Epithelial cell of proximal tubule (primary cell): ENCODE measurements around the gene DCDC1. TPM values are rescaled to one million over a fixed set of nuclear protein-coding genes. Genes with fewer than 3 reads are reported as not detected.

Experiments
- DNase-seq: peaks from one replicate; pipeline ENCODE4 v3.0.0-alpha.2; 2011; ENCODE audit warnings: low read depth
- H3K4me3 ChIP-seq: 2 replicates; pipeline ENCODE4 v1.5.1; 2011; ENCODE audit warnings: low read depth, mild to moderate bottlenecking, low read length
- total RNA-seq: library from RNA; depleted of rRNA; stranded (reverse); fragments of >200 nt; gene quantifications from 2 replicates; pipeline ENCODE4 v1.2.3, GENCODE V29; 2015
- TF ChIP-seq, protein P1 (sequence below): conservative IDR thresholded peaks from 2 replicates; pipeline ENCODE4 v1.5.1; 2012; ENCODE audit warnings: low read depth, mild to moderate bottlenecking, low read length

The DCDC1 gene
- total RNA-seq, 1 donor from 2014 or later: 0.12 TPM

DNA sequence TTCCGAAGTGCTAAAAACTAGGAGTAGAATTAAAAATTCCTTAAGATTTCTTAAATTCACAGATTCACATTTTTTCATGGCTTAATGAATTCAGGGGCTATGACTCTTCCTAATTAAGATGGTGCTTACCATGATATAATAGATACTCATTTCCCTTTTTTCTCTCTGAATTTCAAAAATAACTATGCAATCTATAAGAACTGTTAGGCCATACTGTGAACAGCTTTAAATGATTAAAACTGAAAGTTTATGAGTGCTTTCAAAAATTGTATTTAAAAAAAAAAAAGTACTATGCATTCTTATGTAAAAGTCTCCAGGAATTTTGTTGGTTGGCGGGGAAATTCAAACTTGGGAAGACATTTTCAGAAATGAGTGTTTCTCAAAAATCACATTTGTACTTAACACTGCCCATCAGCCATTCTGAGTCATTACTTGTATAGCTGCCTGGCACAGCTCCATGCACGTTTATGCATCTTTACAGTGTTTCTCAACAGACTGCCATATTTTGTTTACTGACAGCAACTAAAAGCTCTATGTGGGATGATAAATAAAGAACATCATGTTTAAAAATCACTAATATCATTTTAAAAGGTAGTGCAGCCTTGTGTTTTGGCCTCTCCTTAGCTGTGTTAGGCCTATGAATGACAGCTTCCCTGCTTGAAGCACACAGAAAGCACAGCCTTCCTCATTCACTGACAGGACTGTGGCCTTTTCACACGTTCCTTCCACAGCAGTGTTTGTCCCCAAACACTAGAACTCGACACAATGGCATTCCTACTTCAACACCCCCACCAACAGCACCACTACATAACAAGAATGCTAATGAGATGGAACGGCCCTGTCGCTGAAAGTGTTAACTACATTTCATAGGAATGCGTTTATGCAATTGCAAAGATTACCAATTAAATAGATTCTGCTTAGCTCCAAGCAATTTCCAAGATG lies 131.4 kb downstream of the DCDC1 start:
- TF ChIP-seq, protein P1, sequence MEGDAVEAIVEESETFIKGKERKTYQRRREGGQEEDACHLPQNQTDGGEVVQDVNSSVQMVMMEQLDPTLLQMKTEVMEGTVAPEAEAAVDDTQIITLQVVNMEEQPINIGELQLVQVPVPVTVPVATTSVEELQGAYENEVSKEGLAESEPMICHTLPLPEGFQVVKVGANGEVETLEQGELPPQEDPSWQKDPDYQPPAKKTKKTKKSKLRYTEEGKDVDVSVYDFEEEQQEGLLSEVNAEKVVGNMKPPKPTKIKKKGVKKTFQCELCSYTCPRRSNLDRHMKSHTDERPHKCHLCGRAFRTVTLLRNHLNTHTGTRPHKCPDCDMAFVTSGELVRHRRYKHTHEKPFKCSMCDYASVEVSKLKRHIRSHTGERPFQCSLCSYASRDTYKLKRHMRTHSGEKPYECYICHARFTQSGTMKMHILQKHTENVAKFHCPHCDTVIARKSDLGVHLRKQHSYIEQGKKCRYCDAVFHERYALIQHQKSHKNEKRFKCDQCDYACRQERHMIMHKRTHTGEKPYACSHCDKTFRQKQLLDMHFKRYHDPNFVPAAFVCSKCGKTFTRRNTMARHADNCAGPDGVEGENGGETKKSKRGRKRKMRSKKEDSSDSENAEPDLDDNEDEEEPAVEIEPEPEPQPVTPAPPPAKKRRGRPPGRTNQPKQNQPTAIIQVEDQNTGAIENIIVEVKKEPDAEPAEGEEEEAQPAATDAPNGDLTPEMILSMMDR: no peak
- DNase-seq: no peak
- H3K4me3 ChIP-seq: no peak overlapping the region

DNA sequence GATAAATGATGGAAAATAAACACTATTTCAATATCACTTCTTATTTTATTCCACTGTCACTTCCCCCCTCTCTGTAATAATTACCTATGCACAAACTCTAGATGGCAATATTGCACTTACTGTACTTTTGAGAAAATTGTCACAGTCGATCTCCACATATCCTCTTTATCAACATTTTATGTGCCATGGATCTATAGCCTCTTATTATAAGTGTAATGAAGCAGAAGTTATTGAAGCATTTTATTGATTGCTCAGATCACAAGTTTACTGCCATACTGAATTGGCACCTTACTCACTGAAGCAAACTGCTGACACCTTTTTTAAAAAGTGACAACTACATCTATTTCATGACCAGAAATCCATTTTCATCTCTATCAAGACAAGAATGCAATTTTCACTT lies 133.4 kb downstream of the DCDC1 start:
- no peak for DNase-seq
- TF ChIP-seq, protein P1: peak; percentile 48
- H3K4me3 ChIP-seq: no peak overlapping the region

DNA sequence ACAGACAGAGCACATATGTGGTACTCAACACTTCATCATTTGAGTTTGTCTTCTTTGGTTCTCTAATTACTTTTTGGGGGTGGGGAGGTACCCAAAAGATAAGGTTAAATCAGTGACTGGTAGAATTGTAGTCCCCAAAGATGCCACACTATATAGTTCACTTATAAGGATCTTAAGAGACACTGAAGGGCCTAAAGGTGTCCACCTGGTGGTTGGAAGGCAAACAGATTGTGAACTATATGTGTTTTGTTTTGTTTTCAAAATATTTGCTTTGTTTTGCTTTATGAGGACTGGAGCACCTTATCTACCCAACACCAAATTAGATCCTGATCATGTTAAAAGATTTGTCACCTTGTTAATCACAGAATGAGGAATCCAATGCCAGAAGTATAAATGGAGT lies 136.1 kb downstream of the DCDC1 start:
- TF ChIP-seq, protein P1: peak; percentile 67
- no peak for DNase-seq
- H3K4me3 ChIP-seq: no peak overlapping the region

DNA sequence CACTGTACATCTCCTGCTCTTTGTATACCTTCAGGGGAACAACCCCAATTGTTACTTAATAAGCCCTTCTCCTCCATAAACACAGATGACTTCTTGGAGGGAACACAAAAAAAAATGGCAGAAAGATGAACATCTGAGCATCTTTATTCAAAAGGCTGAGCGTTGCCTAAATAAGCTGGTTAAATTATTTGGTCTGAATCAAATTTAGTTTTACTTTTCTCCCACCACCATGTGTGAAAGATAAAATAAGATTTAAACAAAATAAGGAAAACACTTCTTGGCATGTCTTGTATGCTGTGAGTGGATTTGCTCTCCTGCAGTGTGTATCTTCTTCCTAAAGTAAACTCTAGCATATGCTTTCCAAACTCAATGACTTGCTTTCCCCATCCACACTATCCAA lies 137.9 kb downstream of the DCDC1 start:
- H3K4me3 ChIP-seq: no peak overlapping the region
- TF ChIP-seq, protein P1: no peak
- no peak for DNase-seq

DNA sequence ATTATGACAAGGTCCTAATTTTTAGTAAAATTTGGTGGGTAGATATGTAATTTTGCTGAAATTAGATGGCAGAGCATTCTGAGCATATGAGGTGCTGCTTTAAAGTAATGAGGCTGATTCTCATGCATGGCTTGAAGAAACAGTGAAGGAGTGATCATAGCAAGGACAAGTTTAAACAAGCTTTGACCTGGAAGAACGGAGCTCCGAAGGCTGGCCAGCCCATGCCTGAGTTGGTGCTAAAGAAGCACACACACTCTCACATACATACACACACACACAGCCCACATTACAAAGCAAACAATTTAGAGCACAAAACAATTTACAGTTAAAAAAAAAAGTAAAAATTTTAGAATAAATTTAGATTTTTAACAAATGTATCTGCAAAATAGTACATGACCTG lies 150.7 kb downstream of the DCDC1 start:
- no peak for DNase-seq
- H3K4me3 ChIP-seq: no peak overlapping the region
- TF ChIP-seq, protein P1: no peak

DNA sequence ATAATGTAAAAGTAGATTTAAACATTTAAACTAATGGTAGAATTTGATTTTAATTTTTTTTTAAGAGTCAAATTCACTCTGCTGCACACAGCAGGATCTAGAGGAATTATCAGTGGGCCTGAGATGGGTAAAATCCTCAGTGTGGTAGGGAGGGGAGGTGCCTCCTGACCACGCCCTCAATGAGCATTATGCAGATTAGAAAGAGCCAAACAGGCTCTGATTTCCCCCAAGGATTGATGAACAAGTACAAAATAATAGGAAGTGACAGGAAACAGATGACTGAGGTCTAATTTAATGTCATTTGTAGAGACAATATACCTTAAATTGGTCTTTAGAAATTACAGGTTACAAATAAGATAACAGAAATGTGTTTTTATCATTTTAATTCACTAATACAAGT lies 155.2 kb downstream of the DCDC1 start:
- no peak for DNase-seq
- TF ChIP-seq, protein P1: no peak
- H3K4me3 ChIP-seq: no peak overlapping the region

DNA sequence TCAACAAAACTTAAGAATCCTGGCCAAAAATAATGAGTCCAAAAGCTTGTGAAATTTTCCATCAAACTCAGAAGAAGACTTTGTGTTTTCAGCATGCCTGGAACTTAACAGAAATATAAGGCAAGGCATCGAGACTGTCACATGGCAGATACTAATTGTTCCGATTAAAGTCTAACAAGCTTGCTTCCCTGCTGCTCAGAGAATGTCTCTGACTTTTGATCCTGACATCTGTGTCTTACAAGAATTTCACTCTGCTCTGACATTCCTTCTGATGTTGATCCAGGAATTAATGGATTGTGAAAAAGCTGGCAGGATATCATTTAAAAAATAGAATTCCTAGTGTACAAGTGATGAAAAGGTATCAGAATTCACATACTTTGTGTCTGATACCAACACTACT lies 170.2 kb downstream of the DCDC1 start:
- peak; percentile 36 for DNase-seq
- no peak overlapping the region for H3K4me3 ChIP-seq
- TF ChIP-seq, protein P1: no peak
